Panc1 (cell line): ENCODE measurements around the gene EYS. TPM values are rescaled to one million over a fixed set of nuclear protein-coding genes. Genes with fewer than 3 reads are reported as not detected.

Experiments
- ATAC-seq: fragments of 200-7000 bp; cut with Tn5 transposase; 2 replicates; pipeline ENCODE4 v1.9.1; 2020; ENCODE audit warnings: mild to moderate bottlenecking, moderate library complexity
- BruUV-seq: library from RNA; stranded (reverse); fragments of 400-500 nt; replicated peaks from 2 replicates; lab custom pipeline; 2021; lab: Mats Ljungman, UMichigan
- CTCF ChIA-PET: fragments of 300-600 bp; sonication (Branson Sonifier 250); formaldehyde crosslinking; loops from one replicate; lab custom pipeline; 2022; ENCODE audit warnings: antibody characterized with exemption; lab: Charles Lee
- POLR2A ChIA-PET: fragments of 300-600 bp; sonication (Branson Sonifier 250); formaldehyde crosslinking; loops from one replicate; lab custom pipeline; 2022; ENCODE audit warnings: antibody characterized with exemption; lab: Charles Lee
- DNase-seq: peaks from one replicate; pipeline ENCODE4 v3.0.0-alpha.2; 2010; ENCODE audit warnings: low read depth, low spot score
- H3K27ac ChIP-seq: 2 replicates; pipeline ENCODE4 v1.5.1; 2011; ENCODE audit warnings: mild to moderate bottlenecking, low read length, inconsistent platforms
- H3K27me3 ChIP-seq: fragments of 200-500 bp; sonication (Bioruptor generic); 2 replicates; pipeline ENCODE4 v1.6.0; 2014; ENCODE audit warnings: low read length, inconsistent platforms; ENCODE audit not compliant: control insufficient read depth, insufficient read depth
- H3K36me3 ChIP-seq: fragments of 200-500 bp; sonication (Bioruptor generic); 2 replicates; pipeline ENCODE4 v1.5.1; 2014; ENCODE audit warnings: inconsistent platforms, mild to moderate bottlenecking, low read length, moderate library complexity; ENCODE audit not compliant: control insufficient read depth, insufficient read depth
- H3K4me1 ChIP-seq: 2 replicates; pipeline ENCODE4 v1.5.1; 2011; ENCODE audit warnings: inconsistent platforms, mild to moderate bottlenecking, low read length, moderate library complexity; ENCODE audit not compliant: control insufficient read depth, insufficient read depth
- H3K4me3 ChIP-seq, 2 experiments: 2 replicates each; pipeline ENCODE4 v1.5.1; 2011 to 2012; ENCODE audit warnings: low read depth in 2 of 2, low read length in 2 of 2, mild to moderate bottlenecking in 2 of 2, inconsistent platforms in 1 of 2, moderate library complexity in 1 of 2
- H3K9me3 ChIP-seq: fragments of 200-500 bp; sonication (Bioruptor generic); 2 replicates; pipeline ENCODE4 v1.5.1; 2014; ENCODE audit warnings: low read depth, mild to moderate bottlenecking, inconsistent platforms, low read length, moderate library complexity; ENCODE audit not compliant: control insufficient read depth, insufficient read depth
- POLR2AphosphoS5 ChIP-seq: IDR thresholded peaks from 2 replicates; pipeline ENCODE4 v1.6.1; 2012; ENCODE audit warnings: mild to moderate bottlenecking, low read depth, low read length, moderate library complexity
- SIN3A ChIP-seq: IDR thresholded peaks from 2 replicates; pipeline ENCODE4 v1.6.1; 2012; ENCODE audit warnings: low read depth, mild to moderate bottlenecking, low read length, moderate library complexity, borderline replicate concordance; ENCODE audit not compliant: insufficient read depth
- TCF7L2 ChIP-seq: IDR thresholded peaks from 2 replicates; pipeline ENCODE4 v1.6.1; 2011; ENCODE audit warnings: mild to moderate bottlenecking, low read depth, low read length, inconsistent platforms
- in situ Hi-C: cut with HindIII; loops from 2 replicates; pipeline ENCODE4 v1.10.0; 2016; ENCODE audit warnings: low sequenced_read_pairs, low pct_unique_long_range_greater_than_20kb
- intact Hi-C: fragments of 100-400 bp; cut with micrococcal nuclease; formaldehyde crosslinking; loops from one replicate; pipeline ENCODE4 v1.10.0; 2022; ENCODE audit not compliant: unreplicated experiment
- total RNA-seq: library from RNA; stranded (reverse); gene quantifications from one replicate; pipeline ENCODE4 v1.2.1, GENCODE V29; 2021; ENCODE audit not compliant: unreplicated experiment
- TF ChIP-seq, protein P1 (sequence below): fragments of 450-650 bp; IDR thresholded peaks from 2 replicates; pipeline ENCODE4 v1.5.1; 2017; ENCODE audit warnings: mild to moderate bottlenecking
- TF ChIP-seq, protein P2 (sequence below), 2 experiments: IDR thresholded peaks; 2 replicates each; pipeline ENCODE4 v1.6.1; 2011 to 2012; ENCODE audit warnings: low read depth in 2 of 2, control low read depth in 1 of 2, low read length in 1 of 2, mild to moderate bottlenecking in 1 of 2, moderate library complexity in 1 of 2; ENCODE audit not compliant: insufficient read depth in 1 of 2

The EYS gene
- total RNA-seq, 1 experiment from 2014 or later = not detected

DNA sequence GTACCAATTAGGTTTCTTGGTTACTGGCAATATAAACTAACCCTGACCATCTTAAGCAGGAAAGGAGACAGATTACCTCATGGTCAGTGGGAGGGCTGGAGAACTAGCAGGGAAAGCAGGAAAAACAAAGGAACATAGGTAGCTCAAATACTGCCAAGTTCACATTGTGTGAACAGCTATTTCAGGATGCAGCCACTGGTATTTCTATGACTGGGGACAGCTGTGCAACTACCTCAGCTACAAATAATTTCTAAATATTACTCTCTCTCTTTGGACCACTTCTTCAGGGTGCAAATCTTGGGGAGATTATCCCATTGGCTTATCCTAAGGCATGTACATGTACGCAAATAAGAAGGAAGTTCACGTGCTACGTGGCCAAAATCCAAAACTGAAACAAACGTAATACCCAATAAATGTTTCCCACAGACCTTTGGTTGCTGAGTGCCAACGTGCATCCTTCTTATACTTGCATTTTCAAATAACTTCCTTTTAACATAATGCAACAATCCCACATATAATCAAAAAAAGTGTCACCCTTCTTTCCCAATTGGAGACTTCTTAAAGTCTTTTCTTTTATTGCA lies 1890.5 kb downstream of the EYS start:
- in situ Hi-C loops (no loop called here), intact Hi-C loops (no loop called here)
- Histone ChIP-seq H3K27me3 (no peaks in the 10 kb centered on the region), H3K4me3 (no peak overlapping the region), H3K9me3 (no peaks in the 10 kb centered on the region), H3K36me3 (no peaks in the 10 kb centered on the region), H3K4me1 (no peaks in the 10 kb centered on the region), H3K27ac (no peak overlapping the region)
- no peak for TF ChIP-seq SIN3A
- TF ChIP-seq TCF7L2 = no peak
- no peak for TF ChIP-seq POLR2AphosphoS5
- TF ChIP-seq, protein P1, sequence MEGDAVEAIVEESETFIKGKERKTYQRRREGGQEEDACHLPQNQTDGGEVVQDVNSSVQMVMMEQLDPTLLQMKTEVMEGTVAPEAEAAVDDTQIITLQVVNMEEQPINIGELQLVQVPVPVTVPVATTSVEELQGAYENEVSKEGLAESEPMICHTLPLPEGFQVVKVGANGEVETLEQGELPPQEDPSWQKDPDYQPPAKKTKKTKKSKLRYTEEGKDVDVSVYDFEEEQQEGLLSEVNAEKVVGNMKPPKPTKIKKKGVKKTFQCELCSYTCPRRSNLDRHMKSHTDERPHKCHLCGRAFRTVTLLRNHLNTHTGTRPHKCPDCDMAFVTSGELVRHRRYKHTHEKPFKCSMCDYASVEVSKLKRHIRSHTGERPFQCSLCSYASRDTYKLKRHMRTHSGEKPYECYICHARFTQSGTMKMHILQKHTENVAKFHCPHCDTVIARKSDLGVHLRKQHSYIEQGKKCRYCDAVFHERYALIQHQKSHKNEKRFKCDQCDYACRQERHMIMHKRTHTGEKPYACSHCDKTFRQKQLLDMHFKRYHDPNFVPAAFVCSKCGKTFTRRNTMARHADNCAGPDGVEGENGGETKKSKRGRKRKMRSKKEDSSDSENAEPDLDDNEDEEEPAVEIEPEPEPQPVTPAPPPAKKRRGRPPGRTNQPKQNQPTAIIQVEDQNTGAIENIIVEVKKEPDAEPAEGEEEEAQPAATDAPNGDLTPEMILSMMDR = no peak
- TF ChIP-seq, protein P2, sequence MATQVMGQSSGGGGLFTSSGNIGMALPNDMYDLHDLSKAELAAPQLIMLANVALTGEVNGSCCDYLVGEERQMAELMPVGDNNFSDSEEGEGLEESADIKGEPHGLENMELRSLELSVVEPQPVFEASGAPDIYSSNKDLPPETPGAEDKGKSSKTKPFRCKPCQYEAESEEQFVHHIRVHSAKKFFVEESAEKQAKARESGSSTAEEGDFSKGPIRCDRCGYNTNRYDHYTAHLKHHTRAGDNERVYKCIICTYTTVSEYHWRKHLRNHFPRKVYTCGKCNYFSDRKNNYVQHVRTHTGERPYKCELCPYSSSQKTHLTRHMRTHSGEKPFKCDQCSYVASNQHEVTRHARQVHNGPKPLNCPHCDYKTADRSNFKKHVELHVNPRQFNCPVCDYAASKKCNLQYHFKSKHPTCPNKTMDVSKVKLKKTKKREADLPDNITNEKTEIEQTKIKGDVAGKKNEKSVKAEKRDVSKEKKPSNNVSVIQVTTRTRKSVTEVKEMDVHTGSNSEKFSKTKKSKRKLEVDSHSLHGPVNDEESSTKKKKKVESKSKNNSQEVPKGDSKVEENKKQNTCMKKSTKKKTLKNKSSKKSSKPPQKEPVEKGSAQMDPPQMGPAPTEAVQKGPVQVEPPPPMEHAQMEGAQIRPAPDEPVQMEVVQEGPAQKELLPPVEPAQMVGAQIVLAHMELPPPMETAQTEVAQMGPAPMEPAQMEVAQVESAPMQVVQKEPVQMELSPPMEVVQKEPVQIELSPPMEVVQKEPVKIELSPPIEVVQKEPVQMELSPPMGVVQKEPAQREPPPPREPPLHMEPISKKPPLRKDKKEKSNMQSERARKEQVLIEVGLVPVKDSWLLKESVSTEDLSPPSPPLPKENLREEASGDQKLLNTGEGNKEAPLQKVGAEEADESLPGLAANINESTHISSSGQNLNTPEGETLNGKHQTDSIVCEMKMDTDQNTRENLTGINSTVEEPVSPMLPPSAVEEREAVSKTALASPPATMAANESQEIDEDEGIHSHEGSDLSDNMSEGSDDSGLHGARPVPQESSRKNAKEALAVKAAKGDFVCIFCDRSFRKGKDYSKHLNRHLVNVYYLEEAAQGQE (IDR thresholded peaks at IDR 0.05; ENCODE audit: insufficient read depth in 1 of 2, low read depth in 2 of 2, low read length in 1 of 2) = no peak
- CTCF ChIA-PET = interaction anchor here (0.6 kb wide), 1 partner anchor 14 kb away, joined by 4 read pairs; no protein-coding TSS in a partner anchor
- POLR2A ChIA-PET = no interaction called here
- no peak for DNase-seq
- ATAC-seq = no peak
- no TSS peak for BruUV-seq

DNA sequence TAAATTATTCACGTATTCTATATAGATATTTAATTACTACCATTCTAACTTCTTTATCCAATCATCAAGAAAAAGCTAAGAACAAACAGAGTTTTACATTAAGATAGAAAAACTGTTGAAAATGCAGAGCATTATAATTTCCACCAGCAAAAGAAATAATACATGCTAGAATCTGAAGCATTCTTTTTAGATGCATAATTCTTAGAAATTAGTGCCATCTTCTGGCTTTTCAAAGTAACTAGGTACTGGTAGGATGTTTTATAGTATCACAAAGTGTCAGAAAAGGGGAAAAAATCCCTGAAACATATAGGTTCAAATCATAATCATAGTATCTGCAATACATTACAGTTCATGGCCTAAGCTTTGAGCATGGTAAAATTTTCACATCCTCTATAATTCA lies 1892.6 kb downstream of the EYS start:
- no TSS peak for BruUV-seq
- no peaks in the 10 kb centered on the region for H3K27me3 ChIP-seq
- H3K36me3 ChIP-seq = no peaks in the 10 kb centered on the region
- TF ChIP-seq SIN3A (no peak), POLR2AphosphoS5 (no peak), TCF7L2 (no peak)
- TF ChIP-seq, protein P2 (IDR thresholded peaks at IDR 0.05; ENCODE audit: insufficient read depth in 1 of 2, low read depth in 2 of 2, low read length in 1 of 2) = no peak
- TF ChIP-seq, protein P1 = no peak; the same call in 1 of the 2 replicates
- ATAC-seq = no peak
- no peaks in the 10 kb centered on the region for H3K9me3 ChIP-seq
- no peak overlapping the region for H3K27ac ChIP-seq
- no peaks in the 10 kb centered on the region for H3K4me1 ChIP-seq
- in situ Hi-C loops (no loop called here), intact Hi-C loops (no loop called here)
- no peak overlapping the region for H3K4me3 ChIP-seq
- POLR2A ChIA-PET = no interaction called here
- DNase-seq = no peak
- CTCF ChIA-PET = no interaction called here
